Colonic mucosa (tissue), 4 donors: ENCODE data around the gene CBR4. TPM values are rescaled to one million over a fixed set of nuclear protein-coding genes. Genes with fewer than 3 reads are reported as not detected.
A peak's percentile ranks its signal among the peaks of the same experiment; 100 is the strongest.

ENCODE experiments used
- DNase-seq: peaks from one replicate; pipeline ENCODE4 v3.0.0-alpha.2; 2020
- H3K27ac ChIP-seq: fragments of 200-600 bp; one replicate; pipeline ENCODE4 v1.8.0; 2021
- H3K27me3 ChIP-seq: fragments of 200-600 bp; one replicate; pipeline ENCODE4 v1.8.0; 2021
- H3K36me3 ChIP-seq: fragments of 200-600 bp; one replicate; pipeline ENCODE4 v1.8.0; 2021
- H3K4me1 ChIP-seq: fragments of 200-600 bp; one replicate; pipeline ENCODE4 v1.8.0; 2021; ENCODE audit warnings: mild to moderate bottlenecking
- H3K4me3 ChIP-seq: fragments of 200-600 bp; one replicate; pipeline ENCODE4 v1.8.0; 2021
- H3K9ac ChIP-seq, 2 donors: one replicate each; pipeline ENCODE4 v1.7.0; 2013; ENCODE audit warnings: control low read depth in 2 of 2, low read depth in 2 of 2, low read length in 2 of 2
- H3K9me3 ChIP-seq: fragments of 200-600 bp; one replicate; pipeline ENCODE4 v1.8.0; 2021
- CTCF ChIP-seq: fragments of 200-600 bp; IDR thresholded peaks from one replicate; pipeline ENCODE4 v1.8.0; 2022; ENCODE audit warnings: antibody characterized with exemption, mild to moderate bottlenecking
- intact Hi-C: fragments of 100-400 bp; cut with DNase I; formaldehyde crosslinking; loops from one replicate; pipeline ENCODE4 v1.14.1; 2022
- total RNA-seq, 2 donors: library from RNA; stranded (reverse); fragmentation: NEBNext Ultra II Directional in 1 of 2; extraction: Animal tissue kit (Norgen Biotek cat#: 25700) in 1 of 2; gene quantifications; one replicate each; pipeline ENCODE4 v1.2.1, GENCODE V29; 2021
- donor health status: healthy.
- donor health status: DM: no; HTN: no; CAD: no.
- donor health status: DM: no; HTN: no; CAD: no.

CBR4 gene
- total RNA-seq, 2 donors from 2014 or later: 25.1 to 28.6 TPM

GRCh38 chr4:169025184-169025583 is 15.1 kb upstream of the CBR4 start:
- no peaks in the 10 kb centered on the region for H3K4me1 ChIP-seq
- H3K27me3 ChIP-seq: no peaks in the 10 kb centered on the region
- intact Hi-C loops: loop anchor here (10.0 kb wide), 1 partner anchor 250 kb away; the partner anchor contains the start of gene SH3RF1
- H3K4me3 ChIP-seq: no peak overlapping the region
- no peaks in the 10 kb centered on the region for H3K9me3 ChIP-seq
- H3K36me3 ChIP-seq: no peaks in the 10 kb centered on the region
- no peak overlapping the region for H3K9ac ChIP-seq
- H3K27ac ChIP-seq: no peak overlapping the region
- no peak for TF ChIP-seq CTCF
- DNase-seq: no peak

GRCh38 chr4:169024762-169025161 is 14.7 kb upstream of the CBR4 start:
- Histone ChIP-seq H3K27ac (no peak overlapping the region), H3K9ac (no peak overlapping the region), H3K9me3 (no peaks in the 10 kb centered on the region), H3K27me3 (no peaks in the 10 kb centered on the region), H3K4me1 (no peaks in the 10 kb centered on the region), H3K4me3 (no peak overlapping the region), H3K36me3 (no peaks in the 10 kb centered on the region)
- no peak for DNase-seq
- peak; percentile 51 for TF ChIP-seq CTCF
- intact Hi-C loops: loop anchor here (5.0 to 10.0 kb wide), 2 partner anchors 250 to 463 kb away; partner anchors contain the start of gene SH3RF1

GRCh38 chr4:169018406-169018805 is 8.4 kb upstream of the CBR4 start:
- no peak for TF ChIP-seq CTCF
- no peak for DNase-seq
- intact Hi-C loops: no loop called here
- no peaks in the 10 kb centered on the region for H3K9me3 ChIP-seq
- H3K36me3 ChIP-seq: no peaks in the 10 kb centered on the region
- H3K4me1 ChIP-seq: peaks cover 3% of the 10 kb centered on the region
- H3K4me3 ChIP-seq: no peak overlapping the region
- no peaks in the 10 kb centered on the region for H3K27me3 ChIP-seq
- no peak overlapping the region for H3K27ac ChIP-seq
- H3K9ac ChIP-seq: no peak overlapping the region

- intact Hi-C loops: no loop called here
- no peaks in the 10 kb centered on the region for H3K27me3 ChIP-seq
- H3K27ac ChIP-seq: no peak overlapping the region
- H3K9ac ChIP-seq: no peak overlapping the region
- DNase-seq: no peak
- no peak overlapping the region for H3K4me3 ChIP-seq
- no peaks in the 10 kb centered on the region for H3K9me3 ChIP-seq
- H3K36me3 ChIP-seq: no peaks in the 10 kb centered on the region
- H3K4me1 ChIP-seq: peaks cover 3% of the 10 kb centered on the region
- no peak for TF ChIP-seq CTCF
Observed at GRCh38 chr4:169017971-169018370, 7.9 kb upstream of the CBR4 start.

GRCh38 chr4:169015186-169015623 is 5.2 kb upstream of the CBR4 start:
- no peak for TF ChIP-seq CTCF
- Histone ChIP-seq H3K9me3 (no peaks in the 10 kb centered on the region), H3K9ac (peak overlapping the region in 1 of 2 donors; percentile 21), H3K36me3 (no peaks in the 10 kb centered on the region), H3K4me1 (peaks cover 3% of the 10 kb centered on the region), H3K4me3 (no peak overlapping the region), H3K27me3 (no peaks in the 10 kb centered on the region), H3K27ac (no peak overlapping the region)
- DNase-seq: no peak
- intact Hi-C loops: no loop called here
